Karpas-422 (cell line): ENCODE data around the gene CSF2. TPM values are rescaled to one million over a fixed set of nuclear protein-coding genes. Genes with fewer than 3 reads are reported as not detected.
"Not testable (repeated sequence)": the region's sequence is repeated elsewhere in the genome, so short reads cannot be mapped to it uniquely, and the experiment has no call there.

Experiments
- DNase-seq: peaks from one replicate; pipeline ENCODE4 v3.0.0-alpha.2; 2015
- H2AFZ ChIP-seq: fragments of 200-600 bp; sonication (generic); 2 replicates; pipeline ENCODE4 v1.6.1; 2014; ENCODE audit warnings: antibody characterized with exemption, low read length, mixed read lengths
- H3K27ac ChIP-seq: fragments of 200-600 bp; sonication (generic); 2 replicates; pipeline ENCODE4 v1.5.1; 2014; ENCODE audit warnings: mild to moderate bottlenecking, low read length, moderate library complexity
- H3K27me3 ChIP-seq: fragments of 200-600 bp; sonication (generic); 2 replicates; pipeline ENCODE4 v1.6.1; 2014; ENCODE audit warnings: low read length, mixed read lengths
- H3K36me3 ChIP-seq: fragments of 200-600 bp; sonication (generic); 2 replicates; pipeline ENCODE4 v1.6.1; 2014; ENCODE audit warnings: low read length, mixed read lengths; ENCODE audit not compliant: insufficient read depth
- H3K4me1 ChIP-seq: fragments of 200-600 bp; sonication (generic); 2 replicates; pipeline ENCODE4 v1.6.1; 2014; ENCODE audit warnings: mild to moderate bottlenecking, low read length, mixed read lengths
- H3K4me2 ChIP-seq: fragments of 200-600 bp; sonication (generic); 2 replicates; pipeline ENCODE4 v1.6.1; 2014; ENCODE audit warnings: low read length, low read depth, mild to moderate bottlenecking; ENCODE audit not compliant: poor library complexity, severe bottlenecking
- H3K4me3 ChIP-seq: fragments of 200-600 bp; sonication (generic); 2 replicates; pipeline ENCODE4 v1.5.1; 2014; ENCODE audit warnings: mild to moderate bottlenecking, antibody characterized with exemption, low read length, mixed read lengths
- H3K79me2 ChIP-seq: fragments of 200-600 bp; sonication (generic); 2 replicates; pipeline ENCODE4 v1.6.1; 2014; ENCODE audit warnings: mild to moderate bottlenecking, low read length, mixed read lengths
- H3K9ac ChIP-seq: fragments of 200-600 bp; sonication (generic); 2 replicates; pipeline ENCODE4 v1.6.0; 2014; ENCODE audit warnings: low read length
- H3K9me2 ChIP-seq: fragments of 200-600 bp; sonication (generic), shearing (Covaris generic); replicated peaks from 2 replicates; pipeline ENCODE4 v1.6.0; 2014; ENCODE audit warnings: mild to moderate bottlenecking, low read length, moderate library complexity; ENCODE audit not compliant: insufficient read depth
- H3K9me3 ChIP-seq: fragments of 300-700, 200-600 bp; sonication (generic); 2 replicates; pipeline ENCODE4 v1.6.1; 2014; ENCODE audit warnings: low read length, mixed read lengths
- H4K20me1 ChIP-seq: fragments of 200-600 bp; sonication (generic); 2 replicates; pipeline ENCODE4 v1.6.1; 2014; ENCODE audit warnings: mild to moderate bottlenecking, antibody characterized with exemption, low read length, low read depth; ENCODE audit not compliant: insufficient read depth
- small RNA-seq: library from RNA; depleted of rRNA; stranded (forward); fragments of <200 nt; gene quantifications from one replicate; pipeline ENCODE3, GENCODE V24; 2014
- total RNA-seq: library from RNA; depleted of rRNA; stranded (reverse); fragments of >200 nt; shearing (Covaris generic); gene quantifications from 2 replicates; pipeline ENCODE4 v1.2.3, GENCODE V29; 2014; ENCODE audit warnings: low replicate concordance; rRNA removed

CSF2 gene
- total RNA-seq, 1 experiment from 2014 or later: not detected

GRCh38 chr5:132116909-132117489 lies 43.4 kb downstream of the CSF2 start:
- H3K9me2 ChIP-seq, H3K9ac ChIP-seq, H3K4me3 ChIP-seq, H3K9me3 ChIP-seq, H3K27me3 ChIP-seq, H3K36me3 ChIP-seq, H3K27ac ChIP-seq, H2AFZ ChIP-seq, H3K4me2 ChIP-seq, H4K20me1 ChIP-seq, DNase-seq, H3K79me2 ChIP-seq, H3K4me1 ChIP-seq: not testable (repeated sequence)

GRCh38 chr5:132120717-132121116 lies 47.1 kb downstream of the CSF2 start:
- not testable (repeated sequence) for H3K27ac ChIP-seq, H3K4me2 ChIP-seq, H3K9me3 ChIP-seq

GRCh38 chr5:132122971-132123370 lies 49.4 kb downstream of the CSF2 start:
- not testable (repeated sequence) for H3K9me3 ChIP-seq, H3K9ac ChIP-seq, H3K27me3 ChIP-seq, H4K20me1 ChIP-seq, H3K4me1 ChIP-seq, H3K4me2 ChIP-seq, H3K27ac ChIP-seq, H3K9me2 ChIP-seq, H3K79me2 ChIP-seq, DNase-seq, H3K36me3 ChIP-seq, H3K4me3 ChIP-seq, H2AFZ ChIP-seq

More at GRCh38 chr5:132120717-132121116, 47.1 kb downstream of the CSF2 start:
- not testable (repeated sequence) for H3K36me3 ChIP-seq, H3K4me1 ChIP-seq, H3K4me3 ChIP-seq, H3K79me2 ChIP-seq, H3K9ac ChIP-seq, H4K20me1 ChIP-seq, H3K9me2 ChIP-seq, H3K27me3 ChIP-seq, DNase-seq, H2AFZ ChIP-seq

GRCh38 chr5:132123578-132123977 lies 50.0 kb downstream of the CSF2 start:
- H4K20me1 ChIP-seq, H3K27me3 ChIP-seq, H2AFZ ChIP-seq, H3K9me2 ChIP-seq, H3K4me2 ChIP-seq, H3K36me3 ChIP-seq, H3K27ac ChIP-seq, H3K9me3 ChIP-seq, H3K9ac ChIP-seq, H3K4me3 ChIP-seq, H3K79me2 ChIP-seq, H3K4me1 ChIP-seq, DNase-seq: not testable (repeated sequence)

Small RNA genes within 50 kb of the gene (small RNA-seq; reads per million reads assigned to genes)
- not detected for gene RF00285

Other genes starting within 250 kb of the CSF2 start
- not detected in 2 replicates for gene MEIKIN, start 128.1 kb upstream of the CSF2 start, total RNA-seq
- gene ACSL6, start 62.1 kb upstream of the CSF2 start, total RNA-seq: not detected in 2 replicates
- gene IL3, start 13.1 kb upstream of the CSF2 start, total RNA-seq: not detected in 2 replicates
- 0.18 TPM in 1 of 2 replicates, not detected in the other for gene P4HA2, start 154.1 kb downstream of the CSF2 start, total RNA-seq
- gene PDLIM4, start 183.9 kb downstream of the CSF2 start, total RNA-seq: not detected in 2 replicates
- 0.52 TPM in 1 of 2 replicates, not detected in the other for gene SLC22A4, start 220.6 kb downstream of the CSF2 start, total RNA-seq